Testis (tissue), 2 donors: ENCODE measurements around the gene LAMB2.

Experiments
- POLR2A ChIP-seq: fragments of 450-650 bp; IDR thresholded peaks from one replicate; pipeline ENCODE4 v1.6.1; 2017; ENCODE audit warnings: antibody characterized with exemption, mild to moderate bottlenecking, moderate library complexity
- TF ChIP-seq, protein P1 (sequence below), 3 experiments: fragments of 450-650 bp in 2 of 3; fragments of 200-600 bp in 1 of 3; sonication (generic) in 1 of 3; IDR thresholded peaks; one replicate each; pipeline ENCODE4 v1.5.1; 2016 to 2019; ENCODE audit warnings: antibody characterized with exemption in 3 of 3, mild to moderate bottlenecking in 2 of 3, moderate library complexity in 1 of 3

GRCh38 chr3:49098429-49098828 lies 34.4 kb downstream of the LAMB2 start:
- TF ChIP-seq, protein P1, sequence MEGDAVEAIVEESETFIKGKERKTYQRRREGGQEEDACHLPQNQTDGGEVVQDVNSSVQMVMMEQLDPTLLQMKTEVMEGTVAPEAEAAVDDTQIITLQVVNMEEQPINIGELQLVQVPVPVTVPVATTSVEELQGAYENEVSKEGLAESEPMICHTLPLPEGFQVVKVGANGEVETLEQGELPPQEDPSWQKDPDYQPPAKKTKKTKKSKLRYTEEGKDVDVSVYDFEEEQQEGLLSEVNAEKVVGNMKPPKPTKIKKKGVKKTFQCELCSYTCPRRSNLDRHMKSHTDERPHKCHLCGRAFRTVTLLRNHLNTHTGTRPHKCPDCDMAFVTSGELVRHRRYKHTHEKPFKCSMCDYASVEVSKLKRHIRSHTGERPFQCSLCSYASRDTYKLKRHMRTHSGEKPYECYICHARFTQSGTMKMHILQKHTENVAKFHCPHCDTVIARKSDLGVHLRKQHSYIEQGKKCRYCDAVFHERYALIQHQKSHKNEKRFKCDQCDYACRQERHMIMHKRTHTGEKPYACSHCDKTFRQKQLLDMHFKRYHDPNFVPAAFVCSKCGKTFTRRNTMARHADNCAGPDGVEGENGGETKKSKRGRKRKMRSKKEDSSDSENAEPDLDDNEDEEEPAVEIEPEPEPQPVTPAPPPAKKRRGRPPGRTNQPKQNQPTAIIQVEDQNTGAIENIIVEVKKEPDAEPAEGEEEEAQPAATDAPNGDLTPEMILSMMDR (IDR thresholded peaks at IDR 0.05) = no peak
- no peak for TF ChIP-seq POLR2A
